Prostate gland (tissue), 2 donors: Measurements from ENCODE around the gene PLEKHG7.

Experiments used
- CTCF ChIP-seq, 4 experiments: fragments of 200-600 bp in 2 of 4; fragments of 450-650 bp in 2 of 4; sonication (generic) in 2 of 4; IDR thresholded peaks; 1 replicate in 3 of 4; 2 replicates in 1 of 4; pipeline ENCODE4 v1.5.1; 2016 to 2019; ENCODE audit warnings: antibody characterized with exemption in 4 of 4, mild to moderate bottlenecking in 2 of 4, moderate library complexity in 2 of 4
- POLR2AphosphoS5 ChIP-seq: sonication (generic); formaldehyde crosslinking; IDR thresholded peaks from one replicate; pipeline ENCODE4 v1.6.1; 2017; ENCODE audit warnings: antibody characterized with exemption

GRCh38 chr12:92784356-92784755 is 81.6 kb downstream of the PLEKHG7 start:
- no peak for TF ChIP-seq CTCF (IDR thresholded peaks at IDR 0.05)
- no peak for TF ChIP-seq POLR2AphosphoS5
